PC-9 (cell line): ENCODE results near the gene TIGAR.

Source experiments
- EZH2 ChIP-seq: fragments of 200-600 bp; sonication (generic); IDR thresholded peaks from 2 replicates; pipeline ENCODE4 v1.8.0; 2017; ENCODE audit warnings: antibody characterized with exemption, low read depth
- TF ChIP-seq, protein P1 (sequence below): fragments of 200-600 bp; sonication (generic); conservative IDR thresholded peaks from 2 replicates; pipeline ENCODE4 v1.6.1; 2017; ENCODE audit warnings: mixed run types, antibody characterized with exemption, mild to moderate bottlenecking, moderate library complexity

DNA sequence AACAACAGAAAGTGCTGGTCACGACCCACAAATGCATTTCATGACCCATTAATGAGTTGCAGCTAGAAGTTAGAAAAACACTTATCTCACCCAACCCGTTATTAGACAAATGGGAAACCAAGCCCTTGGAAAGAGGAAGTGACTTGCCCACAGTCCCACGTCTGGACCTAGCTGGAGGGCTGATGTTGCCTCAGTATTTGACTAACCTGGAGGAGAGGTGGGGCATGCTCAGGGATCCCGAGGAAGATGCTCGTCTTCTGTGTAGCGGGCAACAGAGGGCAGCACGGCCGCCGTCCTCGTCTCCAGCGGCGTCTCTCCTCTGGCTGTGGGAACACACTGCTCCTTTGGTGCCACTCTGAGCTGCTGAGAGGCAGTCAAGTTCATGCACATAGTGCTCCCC is 34.8 kb upstream of the TIGAR start:
- TF ChIP-seq EZH2 = no peak
- TF ChIP-seq, protein P1, sequence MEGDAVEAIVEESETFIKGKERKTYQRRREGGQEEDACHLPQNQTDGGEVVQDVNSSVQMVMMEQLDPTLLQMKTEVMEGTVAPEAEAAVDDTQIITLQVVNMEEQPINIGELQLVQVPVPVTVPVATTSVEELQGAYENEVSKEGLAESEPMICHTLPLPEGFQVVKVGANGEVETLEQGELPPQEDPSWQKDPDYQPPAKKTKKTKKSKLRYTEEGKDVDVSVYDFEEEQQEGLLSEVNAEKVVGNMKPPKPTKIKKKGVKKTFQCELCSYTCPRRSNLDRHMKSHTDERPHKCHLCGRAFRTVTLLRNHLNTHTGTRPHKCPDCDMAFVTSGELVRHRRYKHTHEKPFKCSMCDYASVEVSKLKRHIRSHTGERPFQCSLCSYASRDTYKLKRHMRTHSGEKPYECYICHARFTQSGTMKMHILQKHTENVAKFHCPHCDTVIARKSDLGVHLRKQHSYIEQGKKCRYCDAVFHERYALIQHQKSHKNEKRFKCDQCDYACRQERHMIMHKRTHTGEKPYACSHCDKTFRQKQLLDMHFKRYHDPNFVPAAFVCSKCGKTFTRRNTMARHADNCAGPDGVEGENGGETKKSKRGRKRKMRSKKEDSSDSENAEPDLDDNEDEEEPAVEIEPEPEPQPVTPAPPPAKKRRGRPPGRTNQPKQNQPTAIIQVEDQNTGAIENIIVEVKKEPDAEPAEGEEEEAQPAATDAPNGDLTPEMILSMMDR = no peak
